T-helper 9 cell (primary cell): ENCODE results near the gene NUMA1.

Source experiments
- DNase-seq: peaks from one replicate; pipeline ENCODE4 v3.0.0-alpha.2; 2020

Gene NUMA1

GRCh38 chr11:72058416-72059034 is 21.8 kb downstream of the NUMA1 start:
- no peak for DNase-seq

GRCh38 chr11:72048766-72049460 is 31.4 kb downstream of the NUMA1 start:
- DNase-seq: no peak

- no peak for DNase-seq
Measured at GRCh38 chr11:72045849-72046248, 34.5 kb downstream of the NUMA1 start.

- no peak for DNase-seq
Measured at GRCh38 chr11:72042064-72042745, 38.1 kb downstream of the NUMA1 start.

GRCh38 chr11:72041364-72042063 is 38.8 kb downstream of the NUMA1 start:
- peak; percentile 26 for DNase-seq

GRCh38 chr11:72040491-72041363 is 39.6 kb downstream of the NUMA1 start:
- DNase-seq: peak; percentile 73

GRCh38 chr11:72039856-72040401 is 40.4 kb downstream of the NUMA1 start:
- no peak for DNase-seq

- DNase-seq: no peak
Measured at GRCh38 chr11:72039031-72039855, 41.1 kb downstream of the NUMA1 start.

- no peak for DNase-seq
Measured at GRCh38 chr11:72038491-72038890, 41.9 kb downstream of the NUMA1 start.

- DNase-seq: no peak
Measured at GRCh38 chr11:72037554-72038311, 42.6 kb downstream of the NUMA1 start.

- no peak for DNase-seq
Measured at GRCh38 chr11:72036687-72037086, 43.7 kb downstream of the NUMA1 start.

GRCh38 chr11:72030472-72031045 is 49.8 kb downstream of the NUMA1 start:
- no peak for DNase-seq

GRCh38 chr11:72026090-72026489 is 54.3 kb downstream of the NUMA1 start:
- DNase-seq: no peak

GRCh38 chr11:72024069-72024754 is 56.1 kb downstream of the NUMA1 start:
- no peak for DNase-seq

- DNase-seq: no peak
Measured at GRCh38 chr11:72023335-72023734, 57.0 kb downstream of the NUMA1 start.

- no peak for DNase-seq
Measured at GRCh38 chr11:72018171-72018570, 62.2 kb downstream of the NUMA1 start.

GRCh38 chr11:72015511-72016061 is 64.8 kb downstream of the NUMA1 start:
- DNase-seq: no peak

- DNase-seq: no peak
Measured at GRCh38 chr11:72014761-72015320, 65.5 kb downstream of the NUMA1 start.
